NCI-H1694 (cell line): Measurements from ENCODE around the gene PNLIPRP1.

ENCODE experiments used
- DNase-seq: peaks from one replicate; lab custom pipeline; 2025; lab: John Stamatoyannopoulos, UW

Gene PNLIPRP1

DNA sequence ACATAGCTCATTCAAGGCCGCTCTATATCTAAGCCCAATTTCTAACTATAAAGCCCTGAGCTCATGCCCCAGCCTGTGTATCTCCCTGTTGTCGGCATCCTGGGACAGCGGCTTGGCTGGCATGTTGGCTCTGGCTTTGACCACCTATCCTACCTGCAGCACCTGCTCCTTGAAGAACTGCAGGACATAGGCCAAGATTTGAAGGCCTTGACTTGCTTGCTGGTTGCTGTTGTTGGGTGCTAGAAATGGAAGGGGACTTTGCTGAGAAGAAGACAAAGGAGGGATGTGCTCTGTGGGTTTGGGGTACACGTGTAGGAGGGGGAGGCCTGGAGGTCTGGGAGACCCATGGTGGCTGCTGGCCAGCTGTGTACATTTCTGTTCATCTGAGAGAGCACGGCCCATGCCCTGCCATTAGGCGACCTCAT, 41.1 kb downstream of the PNLIPRP1 start:
- no peak for DNase-seq

GRCh38 chr10:116632596-116633215, 41.9 kb downstream of the PNLIPRP1 start:
- DNase-seq: no peak

- DNase-seq: no peak
Observed at GRCh38 chr10:116633216-116633600, 42.4 kb downstream of the PNLIPRP1 start.

GRCh38 chr10:116634126-116634975, 43.6 kb downstream of the PNLIPRP1 start:
- no peak for DNase-seq

- no peak for DNase-seq
Observed at GRCh38 chr10:116636385-116636784, 45.6 kb downstream of the PNLIPRP1 start.

DNA sequence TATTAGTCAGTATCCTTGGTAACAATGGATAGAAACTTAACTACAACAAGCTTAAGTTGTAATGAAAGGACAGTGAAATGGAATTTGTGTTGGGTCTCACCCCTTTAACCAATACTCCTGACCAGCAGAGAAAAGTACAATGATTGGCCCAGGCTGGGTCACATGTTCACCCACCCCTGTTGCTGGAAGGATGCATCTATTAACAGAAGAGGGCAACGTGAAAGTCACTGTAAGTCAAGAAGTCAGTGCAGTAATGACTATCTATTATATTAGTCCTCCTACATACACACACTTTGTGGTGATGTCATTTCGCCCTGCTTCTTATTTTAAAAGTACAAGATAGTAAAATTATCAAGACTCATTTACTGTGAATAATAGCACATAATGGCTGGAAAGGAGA, 46.2 kb downstream of the PNLIPRP1 start:
- no peak for DNase-seq

- DNase-seq: no peak
Observed at GRCh38 chr10:116637830-116638229, 47.1 kb downstream of the PNLIPRP1 start.

GRCh38 chr10:116646502-116646901, 55.7 kb downstream of the PNLIPRP1 start:
- DNase-seq: no peak

- no peak for DNase-seq
Observed at GRCh38 chr10:116648903-116649302, 58.1 kb downstream of the PNLIPRP1 start.

DNA sequence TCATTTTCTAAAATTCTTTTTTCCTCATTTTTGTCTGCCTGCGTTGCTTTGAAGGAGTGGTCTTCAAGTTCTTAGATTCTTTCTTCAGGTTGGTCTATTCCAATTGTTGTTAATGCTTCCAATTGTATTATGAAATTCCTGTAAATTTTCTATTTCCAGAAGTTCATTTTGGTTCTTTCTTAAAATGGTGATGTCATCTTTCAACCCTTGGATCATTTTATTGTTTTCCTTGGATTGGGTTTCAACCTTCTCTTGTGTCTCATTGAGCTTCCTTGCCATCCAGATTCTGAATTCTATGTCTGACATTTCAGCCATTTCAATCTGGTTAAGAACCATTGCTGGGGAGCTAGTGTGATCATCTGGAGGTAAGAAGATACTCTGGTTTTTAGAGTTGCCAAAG, 63.1 kb downstream of the PNLIPRP1 start:
- DNase-seq: no peak

DNA sequence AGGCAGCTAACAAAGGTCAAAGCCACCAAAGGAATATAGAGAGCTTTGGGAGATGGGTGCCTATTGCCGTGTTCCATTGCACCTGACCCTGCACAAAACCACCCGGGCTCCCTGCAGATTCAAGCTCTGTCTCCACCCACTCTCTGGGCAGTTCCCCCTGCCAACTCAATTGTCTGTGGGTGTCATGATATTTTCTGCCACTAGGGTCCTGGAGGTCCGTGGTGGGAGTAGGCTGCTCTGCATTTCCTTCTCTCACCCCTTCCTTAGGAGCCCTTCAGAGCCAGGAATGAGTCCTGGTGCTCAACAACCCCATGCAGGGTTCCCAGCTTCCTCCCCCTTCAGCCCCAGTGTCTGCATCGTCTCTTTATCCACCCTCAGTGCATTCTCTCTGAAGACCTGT, 64.1 kb downstream of the PNLIPRP1 start:
- no peak for DNase-seq

GRCh38 chr10:116655568-116655967, 64.8 kb downstream of the PNLIPRP1 start:
- DNase-seq: no peak

DNA sequence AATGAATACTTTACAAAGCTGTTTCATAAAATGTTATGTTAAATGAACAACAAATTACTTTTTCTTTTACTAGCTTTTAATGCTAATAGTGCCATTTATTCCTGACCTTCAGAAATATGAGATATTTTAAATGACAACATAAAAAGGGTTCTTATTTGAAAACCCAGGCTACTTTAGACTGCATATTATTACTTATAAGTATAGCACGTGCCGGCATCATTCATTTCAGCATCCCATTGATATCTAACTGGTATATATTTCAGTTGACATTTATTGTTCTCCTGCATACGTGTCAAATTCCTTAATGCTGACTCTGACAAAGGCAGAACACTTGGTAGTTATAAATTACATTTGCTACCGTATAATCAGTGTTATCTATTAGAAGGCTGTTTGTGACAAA, 65.3 kb downstream of the PNLIPRP1 start:
- DNase-seq: no peak

GRCh38 chr10:116657863-116658551, 67.2 kb downstream of the PNLIPRP1 start:
- DNase-seq: no peak
